Erythroblast (primary cell): Measurements from ENCODE around the gene PRUNE2.

ENCODE experiments used
- GATA1 ChIP-seq: IDR thresholded peaks from 2 replicates; pipeline ENCODE4 v1.6.1; 2011; ENCODE audit warnings: low read depth, mild to moderate bottlenecking, control low read depth, low read length, moderate library complexity
- POLR2A ChIP-seq: IDR thresholded peaks from 2 replicates; pipeline ENCODE4 v1.6.1; 2011; ENCODE audit warnings: mild to moderate bottlenecking, low read length

GRCh38 chr9:76898786-76899185 lies 7.1 kb downstream of the PRUNE2 start:
- TF ChIP-seq POLR2A = no peak
- TF ChIP-seq GATA1 = no peak
